IPS-20b (cell line): ENCODE data around the gene SAFB2.

Experiments
- H3K27ac ChIP-seq: one replicate; pipeline ENCODE4 v1.5.1; 2013; ENCODE audit warnings: low read length
- H3K27me3 ChIP-seq: 2 replicates; pipeline ENCODE4 v1.6.1; 2013; ENCODE audit warnings: mild to moderate bottlenecking, low read length, inconsistent platforms; ENCODE audit not compliant: insufficient read depth
- H3K36me3 ChIP-seq: 2 replicates; pipeline ENCODE4 v1.6.1; 2013; ENCODE audit warnings: low read depth, mild to moderate bottlenecking, inconsistent platforms, low read length, moderate library complexity; ENCODE audit not compliant: insufficient read depth
- H3K4me1 ChIP-seq: 2 replicates; pipeline ENCODE4 v1.6.1; 2013; ENCODE audit warnings: mild to moderate bottlenecking, control low read depth, inconsistent platforms, low read length, moderate library complexity; ENCODE audit not compliant: insufficient read depth
- H3K4me3 ChIP-seq: 2 replicates; pipeline ENCODE4 v1.5.1; 2013; ENCODE audit warnings: mild to moderate bottlenecking, low read length, inconsistent platforms
- H3K9ac ChIP-seq: 2 replicates; pipeline ENCODE4 v1.6.1; 2013; ENCODE audit warnings: low read depth, mild to moderate bottlenecking, inconsistent platforms, low read length, moderate library complexity
- H3K9me3 ChIP-seq: 2 replicates; pipeline ENCODE4 v1.6.1; 2013; ENCODE audit warnings: mild to moderate bottlenecking, low read depth, low read length, inconsistent platforms; ENCODE audit not compliant: insufficient read depth

SAFB2 gene

DNA sequence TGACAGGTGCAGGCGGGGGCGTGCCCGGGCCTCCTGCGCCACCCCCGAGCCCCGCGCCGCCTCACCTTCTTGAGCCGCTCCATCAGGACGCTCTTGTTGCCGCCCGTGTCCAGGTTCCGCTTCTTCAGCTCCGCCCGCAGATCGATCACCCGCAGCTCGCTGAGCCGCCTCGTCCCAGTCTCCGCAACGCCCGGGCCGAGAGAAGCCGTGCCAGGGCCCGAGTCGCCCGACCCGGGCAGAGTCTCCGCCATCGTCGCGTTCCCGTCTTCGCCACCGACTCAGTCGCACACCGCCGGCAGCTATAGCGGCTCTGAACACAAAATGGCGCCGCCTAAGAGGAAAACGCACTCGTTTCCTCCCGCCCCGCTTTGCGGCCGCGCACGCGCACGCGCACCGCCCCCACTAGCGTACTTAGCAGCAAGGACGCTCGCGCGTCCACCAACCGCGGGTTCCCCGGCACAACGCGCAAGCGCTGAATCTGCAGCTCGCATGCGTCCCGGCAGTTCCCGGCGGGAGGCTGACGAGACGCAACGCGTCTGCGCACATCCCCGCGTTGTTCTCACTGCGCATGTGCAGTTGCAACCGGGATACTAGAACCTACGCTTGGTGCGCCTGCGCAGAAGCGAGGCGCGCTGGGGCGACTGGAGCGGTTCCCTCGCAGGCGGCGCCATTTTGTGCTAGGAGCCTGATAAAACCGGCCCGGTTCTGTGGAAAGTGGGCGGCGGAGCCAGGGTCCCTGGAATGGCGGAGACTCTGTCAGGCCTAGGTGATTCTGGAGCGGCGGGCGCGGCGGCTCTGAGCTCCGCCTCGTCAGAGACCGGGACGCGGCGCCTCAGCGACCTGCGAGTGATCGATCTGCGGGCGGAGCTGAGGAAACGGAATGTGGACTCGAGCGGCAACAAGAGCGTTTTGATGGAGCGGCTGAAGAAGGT is at the start of gene SAFB2, which contains the start of gene SAFB:
SAFB2 (minus strand) TSS at position 312 of the 932 bp plus-strand sequence; CDS start at position 251, 61 bp downstream.
SAFB (plus strand) TSS at position 619 of the 932 bp plus-strand sequence; CDS start at position 742, 123 bp downstream.
- H3K27me3 ChIP-seq: no peaks in the 10 kb centered on the region
- H3K9me3 ChIP-seq: no peaks in the 10 kb centered on the region
- H3K27ac ChIP-seq: peak within 1 kb of the TSS; percentile 95
- peak within 1 kb of the TSS; percentile 99 for H3K9ac ChIP-seq
- peaks cover 13% of the 10 kb centered on the region for H3K4me1 ChIP-seq
- H3K36me3 ChIP-seq: peaks cover 65% of the 10 kb centered on the region
- peak within 1 kb of the TSS; percentile 98 for H3K4me3 ChIP-seq

DNA sequence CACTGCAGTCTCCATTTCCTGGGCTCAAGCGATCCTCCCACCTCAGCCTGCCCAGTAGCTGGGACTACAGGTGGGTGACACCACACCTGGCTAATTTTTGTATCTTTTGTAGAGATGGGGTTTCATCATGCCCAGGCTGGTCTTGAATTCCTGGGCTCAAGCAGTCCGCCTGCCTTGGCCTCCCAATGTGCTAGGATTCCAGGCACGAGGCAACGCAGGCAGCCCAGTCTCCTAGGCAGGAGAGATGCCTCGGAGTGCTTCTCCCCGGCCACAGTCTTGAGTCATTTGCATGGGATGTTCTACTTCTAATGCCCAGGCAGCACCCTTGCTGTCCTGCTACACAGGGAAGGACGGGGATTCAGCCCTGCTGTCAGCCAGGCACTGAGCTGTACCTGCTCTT is 49.0 kb upstream of the SAFB2 start:
- H3K36me3 ChIP-seq: peaks cover 49% of the 10 kb centered on the region
- H3K27me3 ChIP-seq: no peaks in the 10 kb centered on the region
- H3K9me3 ChIP-seq: no peaks in the 10 kb centered on the region
- peaks cover 7% of the 10 kb centered on the region; the same call in 1 of the 2 replicates for H3K4me1 ChIP-seq
- H3K27ac ChIP-seq: no peak overlapping the region
- no peak overlapping the region for H3K4me3 ChIP-seq
- no peak overlapping the region for H3K9ac ChIP-seq

DNA sequence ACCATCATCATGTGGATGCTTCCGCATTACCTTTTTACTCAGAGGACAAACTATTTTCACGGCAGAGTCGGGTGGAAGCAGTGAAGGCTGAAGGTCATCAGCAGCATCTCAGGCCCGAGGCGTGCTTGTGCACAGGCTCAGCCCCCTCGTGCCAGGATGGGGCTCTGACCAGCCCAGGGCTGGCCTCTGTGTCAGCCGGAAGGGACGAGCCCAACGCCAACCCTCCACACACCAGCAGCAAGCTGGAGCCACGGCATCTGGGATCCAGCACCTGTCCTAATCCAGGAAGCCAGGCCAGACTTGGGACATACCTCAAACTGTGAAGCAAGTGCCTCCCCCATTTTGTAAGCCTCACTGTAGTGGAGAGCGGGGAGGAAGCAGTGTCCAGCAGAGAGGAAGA is 46.6 kb upstream of the SAFB2 start:
- Histone ChIP-seq H3K36me3 (peaks cover 73% of the 10 kb centered on the region), H3K27ac (no peak overlapping the region), H3K9ac (no peak overlapping the region), H3K9me3 (no peaks in the 10 kb centered on the region), H3K27me3 (no peaks in the 10 kb centered on the region), H3K4me1 (peaks cover 7% of the 10 kb centered on the region; the same call in 1 of the 2 replicates), H3K4me3 (no peak overlapping the region)

DNA sequence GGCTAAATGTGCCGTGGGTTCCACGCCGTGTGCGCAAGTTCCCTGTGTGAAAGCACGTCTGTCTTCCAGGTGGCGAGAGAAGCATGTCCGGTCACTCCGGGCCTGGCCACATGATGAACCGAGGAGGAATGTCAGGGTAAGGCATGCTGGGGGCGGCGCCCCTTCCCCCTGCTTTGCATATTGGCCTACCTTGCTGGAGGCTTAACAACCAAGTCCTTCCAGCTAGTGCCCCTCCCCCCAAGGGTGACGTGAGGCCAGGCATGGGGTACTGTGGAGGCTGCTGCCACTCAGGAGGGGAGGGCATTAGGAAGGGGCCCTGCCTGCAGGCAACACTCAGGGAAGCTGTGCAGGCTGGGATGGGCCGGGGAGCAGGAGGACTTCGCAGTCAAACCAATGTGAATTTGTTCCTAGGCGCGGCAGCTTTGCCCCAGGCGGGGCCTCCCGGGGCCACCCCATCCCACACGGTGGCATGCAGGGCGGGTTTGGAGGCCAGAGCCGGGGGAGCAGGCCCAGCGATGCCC is 45.2 kb upstream of the SAFB2 start:
- H3K36me3 ChIP-seq: peaks cover 83% of the 10 kb centered on the region
- no peak overlapping the region for H3K27ac ChIP-seq
- H3K4me1 ChIP-seq: peaks cover 7% of the 10 kb centered on the region; the same call in 1 of the 2 replicates

DNA sequence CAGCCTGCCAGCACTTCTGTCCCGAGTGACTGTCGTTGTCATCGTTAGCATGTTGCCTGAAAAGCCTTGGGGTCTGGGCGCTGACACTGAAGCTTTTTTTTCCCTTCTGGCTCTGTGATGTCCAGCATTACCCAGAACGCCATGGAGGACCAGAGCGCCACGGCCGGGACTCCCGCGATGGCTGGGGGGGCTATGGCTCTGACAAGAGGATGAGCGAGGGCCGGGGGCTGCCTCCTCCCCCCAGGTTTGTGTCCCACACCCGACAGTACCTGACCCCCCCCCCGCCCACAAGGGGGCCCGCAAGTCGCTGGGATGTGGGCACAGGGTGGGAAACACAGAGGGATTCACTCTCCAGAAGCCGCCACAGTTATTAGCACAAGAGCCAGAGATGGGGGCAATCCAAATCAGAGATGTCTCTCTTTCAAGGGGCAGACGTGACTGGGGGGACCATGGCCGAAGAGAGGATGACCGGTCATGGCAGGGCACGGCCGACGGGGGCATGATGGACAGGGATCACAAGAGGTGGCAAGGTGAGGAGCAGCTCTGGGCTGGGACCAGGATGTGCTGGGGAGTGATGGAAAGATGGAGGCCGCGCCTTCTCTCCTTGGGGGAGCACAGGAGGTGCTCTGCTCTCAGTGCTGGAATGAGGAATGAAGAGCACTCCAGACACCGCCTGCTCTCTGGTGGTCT is 44.5 kb upstream of the SAFB2 start:
- Histone ChIP-seq H3K27me3 (no peaks in the 10 kb centered on the region), H3K9me3 (no peaks in the 10 kb centered on the region), H3K4me1 (peaks cover 7% of the 10 kb centered on the region; the same call in 1 of the 2 replicates), H3K4me3 (no peak overlapping the region), H3K27ac (no peak overlapping the region), H3K9ac (no peak overlapping the region), H3K36me3 (peaks cover 90% of the 10 kb centered on the region)

More for the DNA sequence above, 45.2 kb upstream of the SAFB2 start:
- H3K9ac ChIP-seq: no peak overlapping the region
- H3K4me3 ChIP-seq: no peak overlapping the region
- no peaks in the 10 kb centered on the region for H3K9me3 ChIP-seq
- no peaks in the 10 kb centered on the region for H3K27me3 ChIP-seq

DNA sequence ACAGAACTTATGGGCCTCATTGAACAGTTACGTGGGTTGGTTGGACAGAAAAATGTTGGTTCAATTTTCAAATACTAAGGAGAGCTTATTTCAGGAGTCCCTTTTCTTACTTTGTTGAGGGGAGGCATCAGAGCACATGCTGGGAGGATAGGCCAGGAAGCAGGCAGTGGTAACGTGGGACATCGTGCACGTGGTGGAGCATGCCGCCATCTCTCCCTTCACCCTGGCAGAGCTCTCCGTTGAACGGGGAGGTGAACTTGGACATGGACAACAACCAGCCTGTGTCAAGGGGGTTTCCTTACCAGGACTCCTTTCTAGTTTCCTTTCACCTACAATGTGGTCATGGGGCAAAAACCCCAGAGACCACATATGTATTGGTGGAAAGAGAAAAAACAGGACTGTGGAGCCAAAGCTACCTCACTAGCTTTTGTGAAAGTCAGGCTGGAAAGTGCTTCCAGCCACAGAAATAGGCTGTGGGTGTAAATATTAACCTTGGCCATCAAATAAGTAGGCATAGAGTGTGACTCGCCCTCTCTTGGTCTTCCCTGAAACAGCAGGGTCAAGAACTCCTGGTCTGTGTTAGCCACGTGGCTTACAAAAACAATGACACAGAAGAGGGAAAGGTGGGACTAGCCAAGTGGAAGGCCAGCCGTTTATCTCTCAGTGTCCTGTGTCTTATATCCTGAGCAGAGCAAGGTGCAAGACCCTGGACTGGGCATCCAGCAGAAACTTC is 43.4 kb upstream of the SAFB2 start:
- H3K27ac ChIP-seq: no peak overlapping the region
- H3K9me3 ChIP-seq: no peaks in the 10 kb centered on the region
- H3K27me3 ChIP-seq: no peaks in the 10 kb centered on the region
- H3K36me3 ChIP-seq: peaks cover 91% of the 10 kb centered on the region
- H3K4me3 ChIP-seq: no peak overlapping the region
- H3K4me1 ChIP-seq: peaks cover 7% of the 10 kb centered on the region; the same call in 1 of the 2 replicates
- H3K9ac ChIP-seq: no peak overlapping the region

DNA sequence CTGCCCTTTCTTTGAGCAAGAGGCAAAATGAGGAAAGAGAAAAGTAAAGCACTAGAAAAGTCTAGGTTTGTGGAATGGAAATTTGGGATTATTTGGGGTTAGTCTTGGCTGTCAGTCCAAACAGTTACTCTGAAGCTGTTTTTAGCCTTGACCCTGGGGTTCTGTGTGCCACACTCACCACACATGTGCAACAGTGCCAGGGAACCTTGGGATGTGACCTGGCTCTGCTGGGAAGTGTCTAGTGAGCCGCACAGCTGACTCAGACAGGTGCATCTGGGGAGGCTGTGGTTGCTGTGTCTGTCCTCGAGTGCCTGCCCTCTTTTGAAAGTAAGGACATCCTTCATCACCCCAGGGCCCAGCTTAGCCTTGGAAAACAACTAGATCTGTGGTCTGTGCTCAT is 41.9 kb upstream of the SAFB2 start:
- no peaks in the 10 kb centered on the region for H3K27me3 ChIP-seq
- no peak overlapping the region for H3K9ac ChIP-seq
- no peak overlapping the region for H3K27ac ChIP-seq
- H3K36me3 ChIP-seq: peaks cover 96% of the 10 kb centered on the region
- no peak overlapping the region for H3K4me3 ChIP-seq
- no peaks in the 10 kb centered on the region for H3K9me3 ChIP-seq
- H3K4me1 ChIP-seq: peaks cover 7% of the 10 kb centered on the region; the same call in 1 of the 2 replicates

DNA sequence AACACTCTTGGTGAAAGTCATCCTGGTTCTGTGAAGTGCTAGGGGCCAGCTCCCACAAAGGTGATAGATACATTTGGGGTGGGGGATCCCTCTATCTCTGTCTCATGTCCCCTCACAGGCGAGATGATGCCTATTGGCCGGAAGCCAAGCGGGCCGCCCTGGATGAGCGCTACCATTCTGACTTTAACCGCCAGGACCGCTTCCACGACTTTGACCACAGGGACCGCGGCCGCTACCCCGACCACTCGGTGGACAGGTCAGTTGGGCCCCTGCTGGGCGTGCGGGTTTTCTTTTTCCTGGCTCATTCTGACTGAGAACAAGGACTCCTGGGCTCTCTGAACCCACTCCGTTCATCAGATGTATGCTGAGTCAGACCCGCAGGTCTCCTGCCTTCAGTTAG is 41.3 kb upstream of the SAFB2 start:
- Histone ChIP-seq H3K27ac (no peak overlapping the region), H3K9ac (no peak overlapping the region), H3K4me3 (no peak overlapping the region), H3K36me3 (peaks cover 96% of the 10 kb centered on the region), H3K4me1 (peaks cover 7% of the 10 kb centered on the region; the same call in 1 of the 2 replicates), H3K9me3 (no peaks in the 10 kb centered on the region), H3K27me3 (no peaks in the 10 kb centered on the region)

DNA sequence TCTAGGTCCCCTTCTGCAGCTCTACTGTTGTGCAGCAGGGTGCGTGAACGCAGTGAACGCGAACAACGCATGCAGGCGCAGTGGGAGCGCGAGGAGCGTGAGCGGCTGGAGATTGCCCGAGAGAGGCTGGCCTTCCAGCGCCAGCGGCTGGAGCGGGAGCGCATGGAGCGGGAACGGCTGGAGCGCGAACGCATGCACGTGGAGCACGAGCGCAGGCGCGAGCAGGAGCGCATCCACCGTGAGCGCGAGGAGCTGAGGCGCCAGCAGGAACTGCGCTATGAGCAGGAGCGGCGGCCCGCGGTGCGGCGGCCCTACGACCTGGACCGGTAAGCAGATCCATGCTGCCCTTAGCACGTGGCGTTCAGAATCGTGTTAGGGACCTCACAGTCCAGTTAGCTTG is 38.9 kb upstream of the SAFB2 start:
- Histone ChIP-seq H3K9ac (no peak overlapping the region), H3K36me3 (peaks cover 93% of the 10 kb centered on the region), H3K9me3 (no peaks in the 10 kb centered on the region), H3K4me3 (no peak overlapping the region), H3K27me3 (no peaks in the 10 kb centered on the region), H3K27ac (no peak overlapping the region), H3K4me1 (no peaks in the 10 kb centered on the region)

DNA sequence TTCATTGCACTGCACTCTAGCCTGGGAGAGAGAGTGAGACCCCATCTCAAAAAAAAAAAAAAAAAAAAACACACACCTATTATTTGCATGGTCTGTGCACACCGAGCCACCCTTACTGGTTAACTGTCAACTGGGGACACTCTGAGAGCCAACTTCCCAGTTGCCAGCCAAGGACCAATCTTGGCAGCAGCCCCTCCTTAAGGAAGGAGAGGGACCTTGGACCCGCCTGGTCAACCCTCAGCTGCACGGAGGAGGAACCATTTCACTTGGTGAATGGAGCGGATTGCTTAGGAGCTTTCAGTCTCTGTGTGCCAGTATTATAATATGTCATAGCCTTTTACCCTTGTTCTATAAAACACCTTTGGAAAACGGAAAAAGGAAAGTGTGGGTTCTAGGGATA is 32.8 kb upstream of the SAFB2 start:
- H3K36me3 ChIP-seq: peaks cover 94% of the 10 kb centered on the region
- H3K27ac ChIP-seq: no peak overlapping the region
- no peak overlapping the region for H3K9ac ChIP-seq
- no peaks in the 10 kb centered on the region for H3K4me1 ChIP-seq
- no peaks in the 10 kb centered on the region for H3K27me3 ChIP-seq
- H3K4me3 ChIP-seq: no peak overlapping the region
- no peaks in the 10 kb centered on the region for H3K9me3 ChIP-seq

DNA sequence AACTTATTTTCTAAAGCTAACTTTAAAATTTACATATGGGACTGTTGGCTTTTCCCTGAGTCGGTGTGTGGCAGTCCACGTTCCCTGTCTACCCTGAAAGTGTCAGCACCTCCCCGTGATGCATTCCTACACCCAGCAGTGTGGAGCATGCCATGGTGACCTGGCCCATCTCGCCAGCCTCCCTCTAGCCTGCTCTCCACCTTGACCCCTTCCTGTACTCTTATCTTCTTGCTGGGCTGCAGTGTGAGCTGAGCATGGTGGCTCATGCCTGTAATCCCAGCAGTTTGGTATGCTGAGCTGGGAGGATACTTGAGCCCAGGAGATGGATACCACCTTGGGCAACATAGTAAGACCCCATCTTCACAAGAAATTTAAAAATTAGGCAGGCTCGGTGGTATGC is 32.4 kb upstream of the SAFB2 start:
- Histone ChIP-seq H3K27ac (no peak overlapping the region), H3K9me3 (no peaks in the 10 kb centered on the region), H3K9ac (no peak overlapping the region), H3K4me3 (no peak overlapping the region), H3K27me3 (no peaks in the 10 kb centered on the region), H3K36me3 (peaks cover 94% of the 10 kb centered on the region), H3K4me1 (no peaks in the 10 kb centered on the region)
